ENCODE measurements around the gene SLC15A3.
"Not testable (repeated sequence)": the region's sequence is repeated elsewhere in the genome, so short reads cannot be mapped to it uniquely, and the experiment has no call there.

SLC15A3 gene

DNA sequence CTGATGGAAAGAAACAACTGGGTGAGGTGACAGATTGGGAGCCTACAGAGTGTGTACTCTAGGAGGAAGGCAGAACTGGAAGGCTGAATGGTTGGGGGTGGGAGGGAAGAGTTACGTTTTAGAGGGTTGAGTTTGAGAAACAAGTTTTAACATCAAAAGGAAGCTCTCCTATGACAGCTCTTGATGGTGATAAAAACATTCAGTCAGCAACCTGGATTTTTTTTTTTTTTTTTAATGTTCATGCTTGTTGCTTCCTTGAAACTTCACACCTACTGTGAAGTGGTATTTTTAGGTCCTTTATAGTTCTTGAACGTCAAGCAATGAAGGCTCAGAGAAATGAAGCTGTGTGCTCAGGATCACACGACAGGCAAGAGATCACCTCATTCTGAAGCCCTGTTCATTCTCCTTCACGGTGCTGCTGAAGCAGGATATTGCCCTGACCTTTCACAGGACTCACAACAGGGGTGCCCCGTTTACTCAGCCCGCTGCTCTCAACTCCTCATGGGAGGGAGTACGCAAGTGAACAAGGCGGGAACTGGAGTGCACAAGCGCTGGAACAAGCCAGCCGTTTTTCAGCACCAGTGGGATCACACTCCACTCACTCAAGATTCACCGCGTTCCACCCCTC is 39.6 kb downstream of the SLC15A3 start:
- no peak for DNase-seq

GRCh38 chr11:60910711-60911380 is 41.1 kb downstream of the SLC15A3 start:
- no peak for DNase-seq

- DNase-seq = no peak
Measured at GRCh38 chr11:60910281-60910687, 41.7 kb downstream of the SLC15A3 start.

- DNase-seq = not testable (repeated sequence)
Measured at GRCh38 chr11:60909680-60910280, 42.2 kb downstream of the SLC15A3 start.

GRCh38 chr11:60908803-60909202 is 43.2 kb downstream of the SLC15A3 start:
- no peak for DNase-seq

- peak; percentile 89 for DNase-seq
Measured at GRCh38 chr11:60906132-60906972, 45.6 kb downstream of the SLC15A3 start, which contains the start of gene PRPF19. PRPF19 (minus strand) TSS chr11:60906585; CDS start chr11:60906382, 203 bp downstream.

DNA sequence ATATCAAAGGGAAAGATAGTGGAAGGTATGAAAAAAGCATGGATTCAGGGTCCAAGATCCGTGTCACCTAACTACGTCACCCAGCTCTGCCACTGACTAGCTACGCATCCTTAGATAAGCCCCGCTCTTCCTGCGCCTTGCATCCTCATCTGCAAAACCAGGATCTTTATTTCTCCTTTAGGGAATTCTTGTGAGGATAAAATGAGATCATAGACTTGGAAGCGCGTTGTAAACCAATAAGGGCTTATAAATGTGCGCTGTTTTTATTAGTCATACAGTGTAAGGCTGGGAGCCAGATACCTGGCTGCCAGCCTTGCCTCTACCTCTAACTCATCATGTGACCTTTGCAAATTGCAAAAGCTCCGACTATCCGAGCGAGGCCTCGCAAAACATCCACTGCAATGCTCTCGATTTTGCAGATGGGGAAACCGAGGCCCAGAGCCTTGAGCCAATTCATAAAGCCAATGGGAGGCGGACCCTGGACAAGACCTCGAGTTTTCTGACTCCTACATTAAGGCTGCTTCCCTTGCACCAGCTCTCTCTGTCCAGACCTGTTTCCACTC is 46.3 kb downstream of the SLC15A3 start:
- DNase-seq = no peak

- DNase-seq = no peak
Measured at GRCh38 chr11:60905047-60905446, 46.9 kb downstream of the SLC15A3 start.

GRCh38 chr11:60902625-60903024 is 49.4 kb downstream of the SLC15A3 start:
- DNase-seq = no peak

GRCh38 chr11:60900673-60901404 is 51.1 kb downstream of the SLC15A3 start:
- DNase-seq = no peak

DNA sequence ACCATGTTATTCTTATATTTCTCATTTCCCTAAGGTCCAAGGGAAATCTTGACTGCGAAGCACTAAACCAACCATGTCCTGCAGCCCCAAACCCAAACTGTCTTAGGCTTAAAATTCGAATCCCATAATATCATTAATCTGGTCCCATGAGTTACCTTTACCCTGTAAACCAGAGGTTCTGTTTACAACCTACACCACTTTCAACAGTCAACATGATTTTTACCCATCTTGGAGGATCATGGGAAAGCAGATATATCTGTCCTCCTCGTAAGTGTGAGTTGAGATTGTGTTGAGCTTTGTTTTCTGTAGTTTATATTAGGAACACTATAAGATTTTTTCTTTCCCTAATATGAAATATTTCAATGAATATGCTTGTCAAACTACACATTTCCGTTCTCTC is 52.0 kb downstream of the SLC15A3 start:
- DNase-seq = no peak

DNA sequence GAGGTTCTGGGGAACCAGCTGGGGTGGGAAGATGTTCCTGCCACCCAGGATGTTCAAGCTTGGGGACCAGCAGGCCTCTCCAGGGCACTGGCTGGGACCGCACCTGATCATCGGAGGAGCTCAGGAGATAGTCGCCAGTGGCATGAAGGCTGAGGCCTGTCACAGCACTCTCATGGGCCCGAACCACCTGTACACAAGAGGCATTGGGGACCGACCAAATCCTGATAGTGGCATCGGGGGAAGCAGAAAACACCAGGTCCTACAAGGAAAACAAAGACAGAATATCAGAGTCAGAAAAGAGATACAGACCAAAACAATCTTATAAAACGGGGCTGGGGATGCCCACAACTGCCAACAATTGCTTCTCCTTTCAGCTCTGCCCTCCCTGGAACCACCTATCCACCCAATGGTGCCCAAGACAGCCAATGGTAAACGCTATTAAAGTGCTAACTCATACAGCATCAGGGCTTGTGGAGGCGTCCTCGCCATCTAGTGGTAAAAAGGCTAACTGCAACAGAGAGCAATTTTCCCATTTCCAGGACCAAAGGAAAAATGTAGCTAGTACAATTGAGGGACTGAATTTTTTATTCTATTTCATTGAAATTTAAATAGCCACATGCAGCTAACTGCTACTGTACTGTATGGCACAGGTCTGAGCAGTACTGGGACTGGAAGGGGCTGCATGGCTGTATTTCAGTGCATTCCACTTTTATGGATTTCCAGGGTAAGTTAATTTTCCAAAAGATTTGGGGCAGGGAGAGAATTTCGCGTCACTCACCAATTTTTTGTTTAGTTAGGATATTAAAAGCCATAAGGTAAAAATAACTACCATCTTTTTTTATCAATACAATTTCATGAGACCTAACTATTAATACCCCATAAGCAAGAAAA is 52.7 kb downstream of the SLC15A3 start:
- DNase-seq = peak; percentile 23

DNA sequence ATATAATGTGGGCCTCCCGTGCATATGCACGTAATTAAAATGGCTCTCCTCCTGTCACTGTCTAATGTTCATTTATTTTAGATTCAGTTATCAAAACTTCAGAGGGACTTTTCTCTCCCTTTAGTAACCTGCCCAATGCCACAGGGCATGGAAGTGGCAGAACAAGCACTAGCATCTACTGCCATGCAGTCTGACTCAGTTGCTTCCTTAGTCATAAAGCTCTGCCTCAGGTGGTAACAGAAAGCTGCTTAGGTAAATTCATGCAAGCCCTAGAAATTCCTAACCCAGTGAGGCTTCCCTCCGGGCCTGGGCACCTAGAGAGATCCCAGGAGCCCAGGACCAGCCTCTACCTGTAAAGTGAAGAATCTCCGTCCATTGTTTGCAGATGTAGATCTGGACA is 54.5 kb downstream of the SLC15A3 start:
- no peak for DNase-seq

- no peak for DNase-seq
Measured at GRCh38 chr11:60895687-60896086, 56.3 kb downstream of the SLC15A3 start.

DNA sequence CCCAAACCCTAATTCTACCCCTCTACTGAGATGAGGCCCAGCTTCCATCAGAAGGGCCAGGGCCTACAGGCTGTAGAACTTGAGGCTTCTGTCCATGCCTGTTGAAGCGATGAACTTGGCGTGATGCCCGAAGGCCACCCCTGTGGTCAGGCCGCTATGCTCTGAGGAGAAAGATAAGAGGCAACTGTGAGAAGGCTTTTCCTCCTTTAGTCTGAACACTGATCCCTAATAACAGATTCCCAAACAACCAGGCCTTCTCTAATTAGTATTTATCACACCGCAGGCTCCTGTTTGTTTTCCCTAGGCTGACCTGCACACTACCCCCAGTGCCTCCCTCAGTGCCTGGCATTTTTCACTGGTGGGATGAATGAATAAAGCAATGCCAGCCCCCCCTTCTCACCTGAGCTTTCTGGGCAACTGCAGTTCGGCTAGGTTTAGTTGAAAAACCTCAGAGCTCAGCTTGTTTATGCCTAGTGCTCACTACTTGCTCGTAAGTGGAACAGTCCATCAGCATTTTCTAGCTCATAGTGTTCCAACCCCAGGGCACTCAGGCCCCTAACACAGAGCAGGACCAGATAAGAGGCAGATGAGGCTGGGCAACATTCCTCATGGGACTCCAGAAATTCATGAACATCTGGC is 60.8 kb downstream of the SLC15A3 start:
- no peak for DNase-seq

DNA sequence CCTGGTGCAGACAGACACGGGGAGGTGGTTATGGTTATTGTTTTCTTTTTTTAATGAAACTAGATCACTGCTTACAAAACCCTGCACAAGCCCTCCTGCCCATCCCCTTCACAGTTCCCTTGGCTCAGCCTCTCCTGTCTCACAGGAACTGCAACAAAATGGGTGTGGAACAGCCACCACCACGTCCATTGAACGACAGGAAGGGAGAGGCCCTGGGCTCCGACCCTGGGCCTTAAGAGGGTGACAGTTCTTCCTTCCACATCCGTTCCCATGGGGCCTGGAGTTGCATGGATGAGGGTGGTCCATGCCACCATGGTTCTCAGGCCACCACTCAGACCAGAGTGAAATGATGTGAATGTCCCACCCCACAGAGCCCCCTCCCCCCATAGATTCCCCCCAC is 61.3 kb downstream of the SLC15A3 start:
- no peak for DNase-seq

- DNase-seq = no peak
Measured at GRCh38 chr11:60889869-60890311, 62.1 kb downstream of the SLC15A3 start.

GRCh38 chr11:60887556-60887955 is 64.4 kb downstream of the SLC15A3 start:
- peak; percentile 76 for DNase-seq
